GM12878 (cell line): ENCODE results near the gene MDGA2. TPM values are rescaled to one million over a fixed set of nuclear protein-coding genes. Genes with fewer than 3 reads are reported as not detected.
"Not testable (repeated sequence)": the region's sequence is repeated elsewhere in the genome, so short reads cannot be mapped to it uniquely, and the experiment has no call there.

Experiments
- ATAC-seq: fragments of 200-7000 bp; cut with Tn5 transposase; 3 replicates; pipeline ENCODE4 v1.9.1; 2020; ENCODE audit warnings: mild to moderate bottlenecking, moderate library complexity
- BruUV-seq: library from RNA; stranded (reverse); fragments of 400-500 nt; replicated peaks from 2 replicates; lab custom pipeline; 2021; lab: Mats Ljungman, UMichigan
- CTCF ChIA-PET: fragments of 300-600 bp; sonication (Branson Sonifier 250); formaldehyde crosslinking; extraction: SDS; loops from one replicate; lab custom pipeline; 2021; ENCODE audit warnings: inconsistent platforms; lab: Yijun Ruan, JAX
- POLR2A ChIA-PET: fragments of 350-600 bp; formaldehyde crosslinking; extraction: SDS; loops from one replicate; lab custom pipeline; 2021; ENCODE audit warnings: inconsistent platforms; lab: Charles Lee
- RAD21 ChIA-PET: fragments of 300-600 bp; sonication (Branson Sonifier 250); formaldehyde crosslinking; loops from one replicate; lab custom pipeline; 2023; ENCODE audit warnings: antibody characterized with exemption; ENCODE audit not compliant: unreplicated experiment; lab: Charles Lee
- SMC1A ChIA-PET: fragments of 300-600 bp; sonication (Branson Sonifier 250); formaldehyde crosslinking; loops from one replicate; lab custom pipeline; 2023; ENCODE audit not compliant: unreplicated experiment, uncharacterized antibody; lab: Charles Lee
- DNase-seq: peaks from one replicate; pipeline ENCODE4 v3.0.0-alpha.2; 2011; ENCODE audit warnings: low read depth, low spot score
- FAIRE-seq: peaks from 3 replicates; lab custom pipeline; 2011; peaks lifted over from hg19 to GRCh38; lab: Jason Lieb, UNC
- H2AFZ ChIP-seq: 2 replicates; pipeline ENCODE4 v1.6.0; 2011; ENCODE audit warnings: low read depth, low read length, control low read depth; ENCODE audit not compliant: control insufficient read depth
- H3K27ac ChIP-seq: 2 replicates; pipeline ENCODE4 v1.5.1; 2011; ENCODE audit warnings: control low read depth; ENCODE audit not compliant: control insufficient read depth, insufficient read depth
- H3K27me3 ChIP-seq, 2 experiments: replicated peaks in 1 of 2; 2 replicates each; pipeline versions ENCODE4 v1.6.0 to v1.6.1; 2011; ENCODE audit warnings: low read length in 1 of 2; ENCODE audit not compliant: control insufficient read depth in 2 of 2, insufficient read depth in 2 of 2
- H3K36me3 ChIP-seq, 2 experiments: 2 replicates each; pipeline ENCODE4 v1.5.1; 2011; ENCODE audit warnings: low read length in 1 of 2; ENCODE audit not compliant: control insufficient read depth in 2 of 2, insufficient read depth in 2 of 2
- H3K4me1 ChIP-seq: 2 replicates; pipeline ENCODE4 v1.6.1; 2011; ENCODE audit warnings: mild to moderate bottlenecking, low read length, moderate library complexity, mixed read lengths; ENCODE audit not compliant: control insufficient read depth, insufficient read depth
- H3K4me2 ChIP-seq: 2 replicates; pipeline ENCODE4 v1.6.0; 2011; ENCODE audit warnings: control low read depth; ENCODE audit not compliant: control insufficient read depth, insufficient read depth
- H3K4me3 ChIP-seq: fragments of 200-600 bp; sonication (generic); 2 replicates; pipeline ENCODE4 v1.5.1; 2016
- H3K79me2 ChIP-seq: 2 replicates; pipeline ENCODE4 v1.6.0; 2011; ENCODE audit warnings: low read length; ENCODE audit not compliant: control insufficient read depth, insufficient read depth
- H3K9ac ChIP-seq: 2 replicates; pipeline ENCODE4 v1.8.0; 2011; ENCODE audit warnings: low read length, control low read depth, mixed read lengths; ENCODE audit not compliant: control insufficient read depth, insufficient read depth
- H3K9me3 ChIP-seq: replicated peaks from 3 replicates; pipeline ENCODE4 v1.5.1; 2011; ENCODE audit warnings: mild to moderate bottlenecking, low read length; ENCODE audit not compliant: control insufficient read depth, insufficient read depth
- H4K20me1 ChIP-seq: 2 replicates; pipeline ENCODE4 v1.6.0; 2011; ENCODE audit not compliant: control insufficient read depth, insufficient read depth
- CHD1 ChIP-seq: IDR thresholded peaks from 2 replicates; pipeline ENCODE4 v1.6.1; 2012; ENCODE audit warnings: low read depth, low read length, improper control_type of control experiment
- E2F8 ChIP-seq: fragments of 450-650 bp; IDR thresholded peaks from 2 replicates; pipeline ENCODE4 v1.6.1; 2018; ENCODE audit warnings: mild to moderate bottlenecking, low read depth, moderate library complexity; ENCODE audit not compliant: partially characterized antibody
- HDGF ChIP-seq: fragments of 450-650 bp; IDR thresholded peaks from 2 replicates; pipeline ENCODE4 v1.6.1; 2016; ENCODE audit warnings: antibody characterized with exemption
- NR2C1 ChIP-seq: fragments of 450-650 bp; IDR thresholded peaks from 2 replicates; pipeline ENCODE4 v1.6.1; 2017; ENCODE audit warnings: antibody characterized with exemption, mild to moderate bottlenecking, moderate library complexity
- SKIL ChIP-seq: fragments of 450-650 bp; IDR thresholded peaks from 2 replicates; pipeline ENCODE4 v1.6.1; 2017; ENCODE audit warnings: mild to moderate bottlenecking, low read depth, inconsistent platforms; ENCODE audit not compliant: poor library complexity, severe bottlenecking
- TAF1 ChIP-seq: IDR thresholded peaks from 2 replicates; pipeline ENCODE4 v1.6.1; 2011; ENCODE audit warnings: mild to moderate bottlenecking, low read depth, low read length, borderline replicate concordance
- WGBS: methylation state at CpG from one replicate; pipeline ENCODE4 v1.1.6; 2016; ENCODE audit warnings: low lambda C conversion rate; ENCODE audit not compliant: insufficient replicate concordance, insufficient coverage; ENCODE audit errors: missing lambda C conversion rate; 5-methylcytosine and 5-hydroxymethylcytosine counted together
- in situ Hi-C: fragments of 300-500 bp; cut with MboI; formaldehyde crosslinking; loops from 9 replicates; pipeline ENCODE4 v1.14.3; 2018; ENCODE audit warnings: mixed read lengths
- intact Hi-C: fragments of 100-400 bp; cut with micrococcal nuclease; formaldehyde crosslinking; loops from one replicate; pipeline ENCODE4 v1.14.2; 2022; ENCODE audit not compliant: unreplicated experiment
- polyA plus RNA-seq, 11 experiments: library from polyadenylated mRNA; depleted of rRNA in 4 of 11; unstranded in 6 of 11; stranded (reverse) in 5 of 11; fragments of >200 nt; fragmentation: Nextera tagmentation in 4 of 11; fragmentation: Illumina TruSeq in 1 of 11; extraction: Ambion mirVana in 4 of 11; extraction: Trizol in 1 of 11; gene quantifications; 1 replicate in 1 of 11; 2 replicates in 10 of 11; pipeline versions ENCODE4 v1.2.1 to v1.2.3, GENCODE V29; 2011 to 2016; ENCODE audit warnings: inconsistent platforms in 2 of 11, missing spikeins in 2 of 11, low read depth in 1 of 11
- total RNA-seq, 4 experiments: library from RNA; depleted of rRNA in 3 of 4; stranded (reverse); fragments of >200 nt in 3 of 4; fragmentation: Illumina TruSeq in 1 of 4; extraction: Trizol in 1 of 4; gene quantifications; 2 replicates each; pipeline versions ENCODE4 v1.2.1 to v1.2.3, GENCODE V29; 2013 to 2021

The MDGA2 gene
- total and polyA plus RNA-seq, 10 of the 15 experiments (the other 5 are each of a cell fraction or from before 2014, with no cell fraction given), result not detected

- Histone ChIP-seq H3K4me2 (no peak overlapping the region), H3K36me3 (no peaks in the 10 kb centered on the region), H4K20me1 (no peaks in the 10 kb centered on the region), H3K4me3 (no peak overlapping the region), H3K9me3 (no peaks in the 10 kb centered on the region), H3K27me3 (no peaks in the 10 kb centered on the region), H3K9ac (no peak overlapping the region), H3K4me1 (no peaks in the 10 kb centered on the region), H3K27ac (no peak overlapping the region), H2AFZ (no peak overlapping the region), H3K79me2 (no peaks in the 10 kb centered on the region)
- RAD21 ChIA-PET, result no interaction called here
- SMC1A ChIA-PET, result interaction anchor here (0.7 kb wide), 1 partner anchor 1642 kb away, joined by 3 read pairs; no protein-coding TSS in a partner anchor
- intact Hi-C loops, result no loop called here
- BruUV-seq, result no TSS peak
- ATAC-seq (no peak), DNase-seq (no peak), FAIRE-seq (no peak)
- 0% methylated on average over 1 of the region's 1 CpG for WGBS
- TF ChIP-seq E2F8, result no peak
- TF ChIP-seq SKIL, result no peak
- no peak for TF ChIP-seq NR2C1
- TF ChIP-seq HDGF, result no peak
- no peak for TF ChIP-seq CHD1
- no peak for TF ChIP-seq TAF1
- in situ Hi-C loops, result no loop called here
- POLR2A ChIA-PET, result no interaction called here
- CTCF ChIA-PET, result interaction anchor here (0.7 kb wide), 1 partner anchor 1752 kb away, joined by 3 read pairs; no protein-coding TSS in a partner anchor
These were observed 429.0 kb downstream of the MDGA2 start for GRCh38 chr14:47246367-47246766.

- RAD21 ChIA-PET, in situ Hi-C loops, H3K9ac ChIP-seq, CTCF ChIA-PET, BruUV-seq, FAIRE-seq, H3K27ac ChIP-seq, H3K79me2 ChIP-seq, H3K4me3 ChIP-seq, SMC1A ChIA-PET, H3K4me1 ChIP-seq, H4K20me1 ChIP-seq, ATAC-seq, H3K4me2 ChIP-seq, DNase-seq, H3K36me3 ChIP-seq, H2AFZ ChIP-seq, intact Hi-C loops, H3K9me3 ChIP-seq, H3K27me3 ChIP-seq, POLR2A ChIA-PET: not testable (repeated sequence)
- WGBS, result 46% methylated on average over 8 of the region's 18 CpGs
These were observed 432.8 kb downstream of the MDGA2 start for GRCh38 chr14:47242579-47242978.
